IPS DF 4.7 (cell line): ENCODE results near the gene TNS1.

Source experiments
- DNase-seq: peaks from one replicate; pipeline ENCODE4 v3.0.0-alpha.2; 2013; ENCODE audit warnings: low spot score; ENCODE audit errors: extremely low read depth

TNS1 gene

DNA sequence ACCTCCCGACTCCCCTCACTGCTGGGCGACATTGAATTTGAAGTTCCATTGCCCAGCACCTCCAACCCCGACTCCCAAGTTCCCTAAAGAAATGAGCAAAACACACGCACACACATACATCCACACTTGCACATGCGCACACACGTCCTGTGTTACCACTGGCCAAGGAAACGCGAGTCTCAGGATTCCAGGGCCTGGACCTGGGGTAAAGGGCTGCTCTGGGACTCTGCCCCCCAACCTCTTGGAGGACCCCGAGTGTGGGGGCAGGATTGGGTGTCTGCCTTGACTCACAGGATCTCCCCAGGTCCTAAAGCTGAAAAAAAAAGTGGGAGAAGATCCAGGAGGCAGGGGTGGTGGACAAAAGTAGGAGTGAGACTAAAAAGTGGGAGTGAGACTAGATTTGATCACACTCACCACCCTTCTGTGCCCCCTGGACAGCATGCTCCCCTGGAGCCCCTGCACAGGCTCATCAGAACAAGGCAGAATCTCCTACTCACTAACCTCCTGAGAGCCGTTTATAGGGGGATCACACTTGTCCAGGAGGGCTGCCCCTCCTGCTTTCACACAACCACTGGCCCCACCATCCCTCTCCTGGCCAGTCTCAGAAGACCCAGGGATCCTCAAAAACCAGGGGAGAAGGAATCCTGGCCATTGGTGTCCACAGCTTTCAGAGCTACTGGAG is 202.2 kb downstream of the TNS1 start:
- DNase-seq = no peak

DNA sequence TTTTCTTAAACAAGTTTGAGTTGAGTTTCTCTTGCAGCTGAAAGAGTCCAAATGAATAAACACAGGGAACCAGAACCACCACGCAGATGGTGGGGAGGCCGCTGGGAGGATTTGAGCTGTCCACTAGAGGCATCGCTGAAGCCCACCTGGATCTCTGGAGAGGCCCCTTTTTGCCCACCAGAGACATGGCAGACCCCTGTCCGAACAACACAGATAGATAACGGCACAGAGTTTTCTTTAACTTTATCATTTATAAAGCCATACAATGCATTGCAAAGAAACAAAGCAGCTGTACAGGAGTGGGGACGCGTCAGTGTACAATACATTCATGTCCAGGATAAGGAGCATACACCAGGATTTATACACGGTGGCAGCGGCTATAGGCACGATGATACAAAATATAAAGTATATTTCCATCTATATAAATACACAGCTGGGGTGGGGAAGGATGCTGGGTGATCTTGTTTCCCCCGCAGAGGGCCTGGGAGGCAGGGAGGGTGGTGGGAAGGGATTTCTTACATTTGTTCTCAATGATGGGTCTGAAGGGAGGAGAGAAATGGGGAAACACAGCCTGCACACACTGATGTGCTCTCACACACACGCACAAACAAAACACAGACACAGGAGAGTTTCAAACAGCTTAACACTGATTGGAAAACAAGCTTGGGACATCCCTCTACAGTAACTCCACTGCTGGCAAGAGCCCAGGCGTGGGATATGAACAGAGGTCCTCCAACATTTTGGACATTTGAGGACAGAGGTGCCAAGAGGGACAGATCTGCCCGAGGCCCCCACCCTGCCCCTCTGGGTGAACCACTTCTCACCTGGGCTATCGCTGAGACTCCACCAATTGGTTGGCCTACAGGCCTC is 203.0 kb downstream of the TNS1 start:
- DNase-seq = no peak

DNA sequence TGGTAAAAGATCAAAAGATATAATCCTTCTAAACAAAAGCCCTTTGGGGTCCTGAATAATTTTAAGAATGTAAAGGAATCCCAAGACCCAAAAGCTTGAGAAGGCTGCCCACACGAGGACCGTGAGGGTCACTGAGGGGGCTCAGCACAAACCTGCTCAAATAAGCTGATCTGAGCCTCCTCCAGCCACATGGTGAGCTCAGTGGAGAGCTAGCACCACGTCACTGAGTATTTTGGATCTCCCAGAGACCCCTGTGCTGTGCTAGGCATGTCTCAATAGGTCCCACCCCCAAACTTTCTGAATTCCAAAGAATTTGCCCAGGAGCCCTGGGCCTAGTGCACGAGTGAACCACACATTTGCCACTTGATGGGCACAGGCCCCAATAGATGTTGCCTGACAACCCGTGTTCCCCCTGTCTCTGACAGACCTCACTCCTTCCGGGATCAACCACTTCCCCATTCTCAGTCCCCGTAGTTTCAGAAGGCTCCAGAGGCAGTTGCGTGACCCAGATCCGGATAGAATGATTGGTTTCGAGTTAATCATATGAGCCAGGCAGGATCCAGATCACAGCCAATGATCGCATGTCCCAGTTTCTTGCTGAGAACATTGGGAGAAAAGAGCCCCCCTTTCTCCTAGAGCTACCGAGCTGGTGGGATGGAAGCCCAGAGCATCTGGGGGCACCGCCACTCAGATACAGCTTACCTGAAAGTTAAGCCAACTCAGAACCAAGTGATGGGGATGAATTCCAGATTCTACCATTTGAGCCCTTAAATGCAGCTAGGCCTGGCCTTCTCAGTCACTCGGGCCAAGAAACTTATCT is 203.8 kb downstream of the TNS1 start:
- no peak for DNase-seq

DNA sequence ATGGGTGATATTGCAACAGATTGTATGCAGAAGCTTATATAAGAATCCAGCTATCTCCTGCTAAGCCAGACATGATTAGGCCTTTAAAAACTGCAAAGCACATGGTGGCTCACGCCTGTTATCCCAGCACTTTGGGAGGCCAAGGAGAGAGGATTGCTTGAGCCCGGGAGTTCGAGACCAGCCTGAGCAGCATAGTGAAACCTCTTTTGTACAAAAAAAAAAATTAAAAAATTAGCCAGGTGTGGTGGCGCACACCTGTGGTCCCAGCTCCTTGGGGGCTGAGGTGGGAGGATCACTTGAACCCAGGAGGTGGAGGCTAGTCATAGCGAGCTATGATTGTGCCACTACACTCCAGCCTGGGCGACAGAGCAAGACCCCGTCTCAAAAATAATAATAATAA is 204.6 kb downstream of the TNS1 start:
- DNase-seq = no peak

DNA sequence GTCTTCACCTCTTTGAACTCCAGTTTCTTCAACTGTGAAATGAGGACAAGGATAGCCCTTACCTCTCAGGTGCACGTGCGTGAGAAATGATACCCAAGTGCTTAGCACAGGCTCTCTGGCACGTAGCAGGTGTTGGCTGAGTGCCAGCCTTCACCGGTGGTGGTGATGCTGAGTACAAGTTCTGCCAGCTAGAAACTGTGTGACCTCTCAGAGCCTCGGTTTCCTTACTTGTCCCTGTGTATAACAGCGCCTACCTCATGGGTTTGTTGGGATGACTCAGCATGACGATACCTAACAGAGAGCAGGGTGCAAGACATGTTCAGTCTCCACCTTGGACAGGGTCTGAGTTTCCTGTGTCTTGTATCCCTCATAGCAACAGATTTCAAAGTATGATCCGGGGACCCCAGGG is 205.1 kb downstream of the TNS1 start:
- no peak for DNase-seq

DNA sequence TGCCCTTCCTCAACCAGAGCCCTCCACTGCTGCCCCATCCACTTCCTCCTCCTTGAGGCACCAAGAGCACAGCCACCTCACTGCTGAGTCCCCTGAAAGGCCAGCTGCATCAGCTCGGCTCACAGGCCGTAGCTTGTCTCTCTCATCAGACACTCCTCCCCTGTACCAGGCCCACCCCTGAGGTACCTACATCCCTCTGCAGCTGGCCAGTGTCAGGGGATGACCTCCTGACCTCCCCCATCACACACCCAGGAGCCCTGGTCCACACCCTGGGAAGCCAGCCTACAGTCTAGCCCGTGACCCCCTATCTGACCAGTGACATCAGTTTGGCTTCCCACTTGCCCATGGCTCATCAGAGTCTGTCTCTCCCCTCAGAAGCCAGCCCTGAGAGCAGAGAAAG is 205.6 kb downstream of the TNS1 start:
- no peak for DNase-seq

DNA sequence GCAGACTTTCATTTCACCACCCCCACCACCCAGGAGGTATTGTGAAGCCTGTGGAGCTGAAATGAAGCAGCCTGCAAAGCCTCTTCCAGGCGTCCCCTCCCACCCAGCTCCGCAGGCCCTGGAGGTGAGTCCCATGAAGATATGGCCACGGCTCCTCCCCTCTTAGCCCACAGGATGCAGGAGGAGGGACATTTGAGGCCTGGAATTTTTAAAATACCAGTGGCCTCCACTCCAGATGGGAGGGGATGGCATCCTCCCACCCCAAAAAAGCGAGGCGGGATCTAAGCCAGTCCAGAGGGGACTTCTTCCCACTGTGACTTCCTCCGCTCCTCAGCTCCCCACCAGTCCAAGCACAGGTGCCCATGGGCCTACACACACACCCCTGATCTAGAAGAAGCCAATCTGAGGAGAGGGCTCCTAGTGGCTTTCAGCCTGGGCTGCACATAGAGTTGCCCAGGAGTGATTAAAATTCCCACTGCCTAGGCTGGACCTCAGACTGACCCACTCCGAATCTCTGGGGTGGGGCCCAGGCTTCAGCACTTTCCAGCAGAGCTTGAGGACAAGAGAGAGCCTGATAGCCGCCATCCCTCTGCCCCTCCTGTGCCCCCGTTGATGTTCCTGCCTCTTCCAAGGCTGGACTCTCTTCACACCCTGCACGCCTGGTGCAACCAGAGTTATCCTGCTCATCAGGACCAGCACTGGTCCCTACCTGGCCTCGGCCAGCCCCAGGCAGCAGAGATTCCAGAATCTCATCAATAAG is 206.9 kb downstream of the TNS1 start:
- no peak for DNase-seq

DNA sequence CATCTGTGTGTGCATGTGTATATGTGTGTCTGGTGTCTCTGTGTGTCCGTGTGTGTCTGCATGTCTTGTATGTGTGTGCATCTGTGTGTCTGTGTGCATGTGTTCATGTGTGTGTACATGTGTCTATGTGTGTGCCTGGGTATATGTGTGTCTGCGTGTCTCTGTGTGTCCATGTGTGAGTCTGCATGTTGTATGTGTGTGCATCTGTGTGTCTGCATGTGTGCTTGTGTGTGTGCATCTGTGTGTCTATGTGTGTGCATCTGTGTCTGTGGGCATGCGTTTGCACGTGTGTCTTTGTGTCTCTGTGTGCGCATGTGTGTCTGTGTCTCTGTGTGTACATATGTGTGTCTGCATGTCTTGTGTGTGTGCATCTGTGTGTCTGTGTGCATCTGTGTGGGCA is 207.7 kb downstream of the TNS1 start:
- DNase-seq = no peak

DNA sequence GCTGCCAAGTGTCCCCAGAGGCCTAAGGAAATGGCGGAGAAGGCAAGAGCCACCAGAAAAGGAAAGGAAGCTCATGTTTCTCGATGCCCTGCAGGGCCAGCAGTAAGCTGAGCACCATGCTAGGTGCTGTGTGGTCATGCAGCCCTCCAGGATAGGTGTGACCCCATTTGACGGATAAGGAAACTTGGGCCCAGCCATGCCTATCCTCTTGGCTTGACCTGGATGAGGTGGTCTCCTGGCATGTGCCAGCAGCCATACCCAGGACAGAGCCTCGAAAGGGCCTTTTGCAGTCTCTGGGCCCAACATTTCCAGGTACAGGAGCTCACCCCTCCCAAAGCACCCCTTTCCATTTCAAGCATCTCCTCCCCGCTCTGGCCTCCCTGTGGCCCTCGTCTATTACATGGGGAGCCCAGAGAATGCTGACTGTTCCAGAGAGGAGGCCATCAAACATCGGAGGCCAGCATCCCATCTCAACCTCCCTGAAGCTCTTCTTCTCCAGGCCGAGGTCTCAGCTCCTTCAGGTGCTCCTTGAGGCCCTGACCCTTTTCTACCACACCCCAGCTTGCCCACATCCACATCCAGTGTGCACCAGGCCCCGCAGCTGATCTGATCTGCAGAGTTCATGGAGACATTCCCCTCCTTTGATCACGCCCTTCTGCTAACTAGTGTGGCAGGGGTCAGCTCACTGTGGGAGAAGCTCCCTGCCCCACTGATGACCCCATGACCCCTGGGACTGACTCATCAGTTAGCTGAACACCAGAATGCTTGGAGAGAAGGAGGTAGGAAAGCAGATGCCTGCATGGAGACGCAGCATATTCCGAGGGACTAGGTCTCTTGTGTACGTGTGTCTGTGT is 208.4 kb downstream of the TNS1 start:
- no peak for DNase-seq

DNA sequence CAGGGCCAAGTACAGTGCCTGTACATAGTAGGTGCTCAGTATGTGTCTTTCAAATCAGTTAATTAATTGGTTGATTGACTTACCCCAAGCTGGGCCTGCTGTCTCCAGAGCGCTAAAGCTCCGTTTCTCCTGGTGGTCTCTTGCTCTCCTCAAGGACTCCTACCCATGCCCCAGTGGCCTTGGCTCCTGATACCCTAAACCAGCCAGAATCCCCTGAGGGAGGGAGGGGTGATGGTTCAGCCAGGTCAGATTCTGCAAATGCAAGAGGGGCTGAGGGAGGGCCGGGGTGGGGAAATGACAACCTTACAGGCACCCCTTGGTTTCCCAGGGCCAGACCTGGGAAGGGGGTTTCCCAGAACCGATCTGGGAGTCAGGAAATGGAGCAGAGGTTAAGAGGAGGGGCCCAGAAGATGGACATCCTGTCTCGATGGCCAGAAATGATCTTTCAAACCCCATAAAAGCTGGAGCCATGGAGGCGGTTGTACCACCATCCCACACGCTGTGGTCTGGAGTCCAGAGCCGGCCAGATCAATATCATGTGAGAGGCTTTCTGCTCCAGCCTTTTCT is 209.1 kb downstream of the TNS1 start:
- DNase-seq = no peak

DNA sequence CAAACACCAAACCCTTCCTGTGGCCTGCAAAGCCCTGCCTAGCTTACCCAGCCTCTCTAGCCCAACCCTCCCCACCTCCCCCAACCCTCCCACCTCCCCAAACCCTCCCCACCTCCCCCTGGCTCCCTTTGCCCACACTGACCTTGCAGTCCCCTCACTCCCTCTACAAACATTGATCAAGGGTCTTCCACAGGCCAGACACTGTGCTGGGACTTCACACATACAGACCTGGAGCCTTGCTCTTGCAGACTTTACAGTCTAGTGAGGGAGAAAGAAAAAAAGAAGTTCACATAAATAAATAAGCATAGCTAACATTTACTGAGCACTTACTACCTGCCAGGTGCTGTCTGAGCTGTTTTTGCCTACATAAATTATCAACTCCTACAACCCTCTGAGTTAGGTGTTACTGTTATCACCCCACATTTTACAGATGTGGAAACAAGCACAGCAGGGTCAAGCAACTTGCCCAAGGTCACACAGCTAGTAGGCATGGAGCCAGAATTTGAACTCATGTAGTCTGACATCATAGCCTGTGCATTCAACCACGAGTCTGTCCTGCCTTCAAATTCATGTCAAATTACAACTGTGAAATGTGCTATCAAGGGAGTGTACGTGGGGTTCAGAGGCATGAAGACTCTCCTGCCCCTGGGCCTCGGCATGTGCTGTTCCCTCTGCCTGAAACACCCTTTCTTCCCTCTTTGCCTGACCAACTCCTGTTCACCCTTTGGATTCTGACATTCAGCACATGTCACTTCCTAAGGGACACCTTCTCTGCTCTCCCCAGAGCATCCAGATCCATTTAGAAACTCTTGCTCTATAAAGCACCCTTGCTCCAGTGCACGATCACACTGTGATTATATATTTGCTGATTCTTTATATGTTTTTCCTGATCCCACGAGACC is 209.9 kb downstream of the TNS1 start:
- DNase-seq = no peak

DNA sequence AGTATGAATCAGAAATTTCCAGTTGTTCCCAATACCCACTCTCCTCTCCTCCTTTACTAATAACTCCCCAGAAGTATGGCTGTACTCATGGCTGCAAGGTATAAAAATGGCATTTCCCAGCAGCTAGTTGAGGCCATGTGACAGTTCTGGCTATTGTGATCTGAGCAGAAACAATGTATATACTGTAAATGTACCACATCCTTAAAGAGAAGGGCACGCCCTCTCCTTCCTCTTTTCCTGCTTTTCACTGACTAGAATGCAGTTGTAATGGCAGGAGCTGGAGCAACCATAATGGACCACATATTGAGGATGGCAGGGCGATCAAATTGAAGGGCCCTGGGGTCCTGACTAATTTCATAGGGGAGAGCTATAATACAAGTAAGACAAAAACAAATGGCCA is 211.2 kb downstream of the TNS1 start:
- no peak for DNase-seq

DNA sequence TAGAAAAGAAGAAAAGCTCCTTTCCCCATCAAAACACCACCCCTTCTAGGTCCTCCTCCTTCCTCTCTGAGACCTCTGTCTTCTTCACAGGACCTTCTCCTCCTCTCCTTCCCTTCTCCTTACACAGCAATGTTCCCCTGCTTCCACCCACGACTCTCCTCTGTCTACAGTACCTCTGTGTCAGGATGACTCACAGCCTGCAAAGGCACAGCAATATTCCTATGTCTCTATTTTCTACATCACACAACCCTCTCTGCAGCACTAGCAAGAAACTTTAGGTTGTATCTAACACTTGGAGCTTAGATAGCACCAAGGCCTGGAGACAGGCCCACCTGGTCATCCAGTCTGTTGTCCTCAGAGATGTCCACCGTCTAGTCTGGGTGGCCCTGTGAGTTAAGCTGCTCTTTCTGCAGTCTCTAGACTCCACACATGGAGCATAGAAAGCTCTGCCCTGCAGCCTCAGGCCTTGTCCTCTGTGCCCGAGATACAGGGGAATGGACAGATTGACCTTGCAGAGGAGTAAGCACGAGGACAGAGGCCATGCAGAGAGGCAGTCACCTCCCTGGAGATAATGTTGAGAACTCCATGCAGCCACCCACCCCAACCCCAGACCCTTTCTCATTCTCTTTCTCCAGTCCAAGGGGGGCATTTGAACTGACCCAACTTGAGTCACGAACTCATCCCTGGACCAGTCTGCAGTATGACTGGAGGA is 212.0 kb downstream of the TNS1 start:
- DNase-seq = no peak

DNA sequence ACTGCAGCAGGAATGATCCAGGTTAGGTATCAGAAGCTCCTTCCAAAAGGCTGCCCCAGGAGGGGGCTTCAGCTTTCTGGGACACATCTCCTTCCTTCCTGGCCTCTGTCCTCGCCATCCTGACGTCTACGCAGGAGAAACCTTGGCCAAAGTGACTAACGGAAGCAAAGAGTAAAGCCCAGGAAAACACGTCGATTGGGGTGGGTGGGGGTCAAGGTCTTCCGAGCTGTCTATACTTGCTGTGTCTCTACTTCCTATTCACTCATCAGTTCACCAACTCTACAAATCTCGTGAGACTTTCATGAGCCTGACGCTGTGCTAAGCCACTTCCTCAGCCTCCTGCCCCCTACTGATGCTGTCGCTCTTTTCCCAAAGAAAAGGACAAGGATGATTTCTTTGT is 212.6 kb downstream of the TNS1 start:
- no peak for DNase-seq

DNA sequence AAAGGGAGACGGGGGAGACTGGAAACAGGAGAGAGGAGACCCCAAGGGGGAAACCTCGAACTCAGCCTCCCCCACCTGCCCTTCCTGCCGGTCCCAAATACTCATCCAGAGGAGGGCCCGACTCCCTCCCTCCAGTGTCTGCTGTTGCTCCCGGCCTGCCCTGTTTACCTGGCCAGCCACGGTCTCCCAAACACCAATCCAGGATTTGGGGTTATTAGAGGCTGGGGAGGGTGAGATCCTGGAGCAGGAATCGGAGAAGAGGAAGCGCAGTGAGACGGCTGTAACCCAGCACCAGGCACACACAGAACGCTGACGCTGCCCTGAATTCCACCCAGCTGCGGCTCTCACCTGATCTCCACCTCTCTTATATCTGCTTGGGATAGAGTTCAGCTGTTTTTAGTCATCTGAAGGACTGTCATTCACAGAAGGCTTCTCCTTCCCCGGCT is 213.0 kb downstream of the TNS1 start:
- no peak for DNase-seq

DNA sequence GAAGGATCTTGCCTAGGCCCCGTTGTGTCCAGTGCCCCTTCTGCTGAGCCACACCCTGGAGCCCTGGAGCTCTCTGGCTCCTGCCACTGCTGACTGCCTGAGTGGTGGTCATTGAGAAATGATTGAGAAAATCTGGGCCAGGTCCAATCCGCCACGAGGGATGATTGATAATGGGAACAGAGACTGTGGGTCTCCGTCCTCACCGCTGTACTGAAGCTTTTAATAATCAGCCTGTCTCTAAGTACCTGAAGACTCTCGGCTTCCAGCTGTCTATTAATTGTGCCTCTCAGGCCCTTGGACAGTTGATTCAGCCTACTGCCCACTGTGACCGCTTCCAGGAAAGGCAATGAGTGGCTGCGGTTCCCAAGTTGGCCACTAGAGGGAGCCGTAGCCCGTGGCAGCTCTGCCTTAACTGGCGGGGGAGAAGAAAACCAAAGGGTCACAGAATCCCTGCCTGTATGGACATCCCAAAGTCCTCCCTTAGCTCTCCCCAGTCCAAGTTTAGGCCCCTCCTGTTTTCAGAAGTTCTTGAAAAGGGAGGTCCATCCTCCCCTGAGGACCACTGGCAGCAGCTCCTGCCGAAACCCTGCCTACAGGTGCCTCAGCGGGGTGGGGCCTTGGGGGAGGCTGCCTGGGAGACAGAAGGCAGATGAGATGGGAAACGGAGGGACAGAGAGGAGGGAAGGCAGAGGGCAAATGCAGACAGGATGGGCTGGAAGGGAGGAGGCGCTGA is 213.6 kb downstream of the TNS1 start:
- no peak for DNase-seq

DNA sequence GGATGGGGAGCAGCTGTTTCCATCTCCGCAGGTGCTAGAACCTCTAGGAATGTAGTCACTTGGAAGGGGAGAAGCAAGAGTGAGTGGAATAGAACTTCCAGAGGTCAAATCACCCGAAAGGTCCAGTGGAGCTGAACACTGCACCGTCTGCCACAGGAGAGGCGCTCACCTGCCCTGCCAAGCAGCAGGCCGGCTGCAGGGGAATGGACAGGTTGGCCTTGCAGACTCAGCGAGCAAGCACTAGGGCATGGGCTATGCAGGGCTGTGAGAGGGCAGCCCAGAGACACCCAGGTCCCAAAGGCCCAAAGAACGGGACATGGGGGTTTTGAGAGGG is 214.2 kb downstream of the TNS1 start:
- DNase-seq = no peak
